Activated CD8-positive, alpha-beta memory T cell treated with anti-CD3 and anti-CD28 coated beads, Interleukin-2, amount 50 U/mL, for 4 hours (primary cell): Measurements from ENCODE around the gene C19orf73.
A peak's percentile ranks its signal among the peaks of the same experiment; 100 is the strongest.

Experiments used
- DNase-seq: peaks from one replicate; pipeline ENCODE4 v3.0.0-alpha.2; 2020

The C19orf73 gene

DNA sequence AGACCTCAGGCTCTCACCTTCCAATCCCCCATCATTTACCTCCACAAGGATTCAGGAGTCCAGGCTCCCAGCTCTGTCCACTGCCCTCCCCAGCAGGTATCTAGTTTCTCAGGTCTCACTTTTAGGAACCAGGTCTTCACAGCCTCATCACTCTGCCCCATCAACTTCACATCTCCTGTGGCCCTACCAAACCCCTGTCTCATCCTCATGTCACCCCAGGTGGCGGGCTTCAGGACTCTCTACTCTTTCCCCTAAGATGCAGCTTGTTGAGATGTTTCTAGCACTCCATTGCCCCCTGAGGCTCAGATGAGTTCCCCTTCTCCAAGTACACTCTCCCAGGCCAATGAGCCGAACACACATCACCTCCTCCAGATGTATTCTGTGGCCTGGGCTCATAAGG, 1.9 kb upstream of the C19orf73 start:
- no peak for DNase-seq

- DNase-seq, result no peak
Measured at GRCh38 chr19:49120325-49120683, 1.4 kb upstream of the C19orf73 start.

GRCh38 chr19:49119411-49120324, 725 bp upstream of the C19orf73 start, which contains the start of gene PPFIA3:
Gene PPFIA3 (plus strand): TSS chr19:49119544. CDS start chr19:49127874, 8,330 bp downstream.
- peak; percentile 27 for DNase-seq

DNA sequence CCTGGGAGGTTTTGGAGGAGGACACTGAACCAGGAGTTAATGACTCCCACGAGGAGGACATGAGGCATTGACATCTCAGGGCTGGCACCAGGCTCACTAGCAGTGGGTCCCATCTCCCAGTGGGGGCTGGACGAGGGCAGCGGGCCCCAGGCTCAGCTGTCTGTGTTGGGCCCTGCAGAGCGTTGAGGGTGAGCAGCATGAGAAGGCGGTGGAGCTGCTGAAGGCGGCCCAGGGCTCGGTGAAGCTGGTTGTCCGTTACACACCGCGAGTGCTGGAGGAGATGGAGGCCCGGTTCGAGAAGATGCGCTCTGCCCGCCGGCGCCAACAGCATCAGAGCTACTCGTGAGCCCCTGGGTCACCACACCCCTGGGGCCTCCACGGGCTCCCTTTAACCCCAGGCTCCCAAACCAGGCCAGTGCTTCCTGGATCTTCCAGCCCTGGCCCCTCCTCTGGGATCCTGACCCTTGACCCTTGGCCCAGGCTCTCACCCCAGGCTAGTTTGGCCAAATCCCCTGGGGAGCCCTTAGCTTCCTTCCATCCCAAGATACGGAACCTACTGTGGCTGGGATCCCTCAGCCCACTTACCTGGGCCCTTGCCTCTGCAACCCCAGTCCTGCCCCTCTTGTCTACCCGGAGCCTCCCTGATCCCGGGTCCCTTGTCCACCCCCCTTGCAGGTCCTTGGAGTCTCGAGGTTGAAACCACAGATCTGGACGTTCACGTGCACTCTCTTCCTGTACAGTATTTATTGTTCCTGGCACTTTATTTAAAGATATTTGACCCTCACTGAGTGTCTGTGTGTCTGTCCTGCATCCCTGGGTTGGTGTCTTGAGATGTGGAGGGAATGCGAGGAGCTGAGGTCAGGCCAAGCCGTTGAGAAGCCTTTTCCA, 1.0 kb downstream of the C19orf73 start:
- no peak for DNase-seq

DNA sequence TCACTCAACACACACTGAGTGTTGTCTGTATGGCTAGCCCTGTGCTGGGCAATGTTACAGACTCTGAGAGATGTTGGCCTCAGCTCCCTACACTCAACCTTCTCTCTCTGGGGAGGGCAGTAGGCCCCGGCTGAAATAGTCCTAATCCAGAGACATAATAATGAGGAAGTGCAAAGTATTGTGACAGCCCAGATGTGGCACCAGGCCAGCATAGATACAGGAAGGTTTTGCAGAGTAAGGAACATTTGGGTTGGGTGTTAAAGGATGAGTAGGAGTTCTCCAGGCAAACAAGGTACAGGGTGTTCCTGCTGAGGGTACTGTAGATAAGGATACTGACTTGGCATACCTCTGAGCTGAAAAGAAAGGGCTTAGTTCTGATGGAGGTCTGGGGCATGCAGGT, 2.4 kb downstream of the C19orf73 start:
- no peak for DNase-seq

- DNase-seq, result peak; percentile 56
Measured at GRCh38 chr19:49114630-49115363, 4.1 kb downstream of the C19orf73 start.

DNA sequence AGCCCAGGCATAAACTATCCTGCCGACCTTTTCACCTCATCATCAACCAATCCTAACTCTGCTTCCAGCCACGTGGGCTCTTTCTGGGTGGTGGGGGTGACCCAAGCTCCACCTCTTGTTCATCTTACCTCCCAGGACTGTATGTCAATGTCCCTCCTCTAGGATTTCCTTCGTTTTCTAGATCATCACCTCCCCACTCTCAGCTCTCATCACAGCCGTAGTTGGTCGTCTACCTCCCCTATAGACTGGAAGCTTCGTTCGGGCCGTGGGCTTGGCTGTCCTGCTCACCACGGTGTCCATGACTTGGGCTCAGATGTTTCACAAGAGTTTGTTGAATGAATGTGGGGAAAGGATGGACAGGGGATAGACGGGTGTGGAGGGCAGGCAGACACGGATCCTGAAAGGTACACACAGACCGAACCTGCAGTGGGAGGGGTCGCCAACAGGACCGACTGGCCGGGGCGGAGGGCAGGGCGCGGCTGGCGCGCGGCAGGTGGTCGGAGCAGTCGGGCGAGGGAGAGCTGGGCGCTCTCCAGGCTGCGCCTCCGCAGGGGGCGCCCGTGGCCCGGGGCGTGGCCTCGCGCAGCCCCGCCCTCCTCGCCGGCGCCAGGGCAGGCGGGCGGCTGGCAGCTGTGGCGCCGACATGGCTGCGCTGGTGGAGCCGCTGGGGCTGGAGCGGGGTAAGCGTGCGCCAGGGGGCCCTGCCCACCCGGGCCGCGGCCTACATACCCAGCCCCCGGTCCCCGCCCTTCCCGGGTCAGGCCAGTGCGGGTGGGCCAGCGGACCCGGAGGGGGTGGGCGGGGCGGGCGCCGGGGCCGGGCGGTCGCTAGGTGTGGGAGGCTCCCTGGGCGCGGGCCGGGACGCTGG, 4.9 kb downstream of the C19orf73 start, which contains the start of gene LIN7B:
Gene LIN7B (plus strand): TSS at position 609 of the 868 bp plus-strand sequence. CDS start 35 bp downstream, at position 644.
- peak; percentile 73 for DNase-seq

DNA sequence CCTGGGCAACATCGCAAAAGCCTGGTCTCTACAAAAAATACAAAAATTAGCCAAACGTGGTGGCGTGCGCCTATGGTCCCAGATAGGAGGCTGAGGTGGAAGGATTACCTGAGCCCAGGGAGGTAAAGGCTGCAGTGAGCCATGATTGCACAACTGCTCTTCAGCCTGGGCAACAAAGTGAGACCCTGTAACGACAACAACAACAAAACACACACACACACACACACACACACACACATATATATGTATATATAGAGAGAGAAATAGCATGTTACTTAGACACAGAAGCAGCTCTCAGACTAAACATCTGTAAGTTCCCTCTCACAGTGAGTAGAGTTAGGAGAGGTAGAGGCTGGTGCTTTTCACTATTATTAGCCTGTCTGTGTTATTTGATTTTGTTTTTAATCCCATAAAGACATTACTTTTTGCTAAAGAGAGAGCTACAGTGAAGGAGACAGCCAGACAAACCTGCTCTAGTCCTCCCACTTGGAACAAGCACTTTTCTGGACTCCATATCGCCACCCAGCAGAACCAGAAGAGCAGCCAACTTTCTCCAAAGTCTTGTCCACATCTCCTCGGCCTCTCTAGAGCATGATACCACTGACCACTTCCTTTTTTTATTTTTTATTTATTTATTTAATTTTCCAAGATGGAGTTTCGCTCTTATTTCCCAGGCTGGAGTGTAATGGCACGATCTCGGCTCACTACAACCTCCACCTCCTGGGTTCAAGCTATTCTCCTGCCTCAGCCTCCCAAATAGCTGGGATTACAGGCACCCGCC, 7.5 kb downstream of the C19orf73 start:
- no peak for DNase-seq

DNA sequence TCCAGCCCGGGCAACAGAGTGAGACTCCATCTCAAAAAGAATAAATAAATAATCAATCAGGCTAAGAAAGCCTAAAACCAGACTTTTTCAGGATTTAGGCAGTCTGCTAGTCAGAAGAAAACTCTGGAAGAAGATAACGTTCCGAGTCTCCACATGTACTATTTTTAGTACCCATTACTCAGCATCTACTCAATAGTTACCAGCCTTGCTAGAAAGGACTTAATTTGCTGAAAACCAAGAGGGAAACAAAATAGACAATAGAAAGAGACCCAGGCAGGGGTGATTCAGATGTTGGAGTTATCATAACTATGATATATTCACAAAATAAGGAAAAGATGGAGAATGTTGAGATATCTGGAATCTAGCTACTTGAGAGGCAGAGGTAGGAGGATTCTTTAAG, 8.4 kb downstream of the C19orf73 start:
- no peak for DNase-seq

DNA sequence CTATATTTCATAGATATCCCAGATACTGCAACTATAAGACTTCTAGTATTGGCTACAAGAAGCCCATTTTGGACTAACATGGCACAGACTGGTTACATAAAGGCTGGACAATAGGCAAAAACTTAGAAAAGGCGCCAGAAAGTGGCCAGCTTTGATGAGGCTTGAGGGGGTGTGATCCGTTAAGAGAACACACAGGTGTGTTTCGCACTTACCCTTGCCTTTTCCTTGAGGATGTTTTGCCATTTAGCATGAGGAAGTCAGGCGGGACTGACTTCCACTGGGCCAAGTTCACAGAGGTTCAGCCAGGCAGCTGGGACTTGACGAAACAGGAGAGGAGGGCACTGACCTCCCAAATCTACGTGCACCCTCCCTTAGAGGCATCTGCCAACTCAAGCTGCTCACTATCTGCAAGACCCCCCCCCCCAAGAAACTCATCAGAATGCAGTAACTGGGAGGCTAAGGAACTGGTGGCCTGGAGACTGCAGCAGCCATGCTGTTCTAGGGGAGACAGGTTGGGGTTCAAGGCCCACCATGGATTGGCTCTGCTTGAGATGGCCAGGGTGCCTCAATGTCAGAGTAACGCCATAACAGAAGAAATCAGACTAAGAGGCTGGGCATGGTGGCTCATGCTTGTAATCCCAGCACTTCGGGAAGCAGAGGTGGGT, 9.2 kb downstream of the C19orf73 start:
- DNase-seq, result no peak

DNA sequence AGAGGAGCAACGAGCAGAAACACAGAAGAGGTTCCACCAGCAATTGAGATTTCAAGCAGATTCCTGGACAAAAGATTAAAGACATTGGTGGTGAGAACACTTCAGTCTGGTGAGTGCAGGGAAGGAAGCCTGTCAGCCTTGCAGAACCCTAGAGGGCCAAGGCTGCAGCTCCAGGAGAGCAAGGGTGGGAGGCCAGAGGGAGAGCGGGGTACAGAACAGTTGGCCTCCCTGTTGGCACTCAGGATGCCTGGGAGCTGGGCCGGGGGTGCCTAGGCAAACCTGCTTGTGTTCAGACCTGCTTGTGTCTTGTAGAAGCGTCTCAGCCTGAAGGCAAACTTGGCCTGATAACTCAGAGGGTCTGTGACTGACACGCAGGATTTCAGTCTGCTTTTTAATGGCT, 9.9 kb downstream of the C19orf73 start:
- DNase-seq, result no peak

DNA sequence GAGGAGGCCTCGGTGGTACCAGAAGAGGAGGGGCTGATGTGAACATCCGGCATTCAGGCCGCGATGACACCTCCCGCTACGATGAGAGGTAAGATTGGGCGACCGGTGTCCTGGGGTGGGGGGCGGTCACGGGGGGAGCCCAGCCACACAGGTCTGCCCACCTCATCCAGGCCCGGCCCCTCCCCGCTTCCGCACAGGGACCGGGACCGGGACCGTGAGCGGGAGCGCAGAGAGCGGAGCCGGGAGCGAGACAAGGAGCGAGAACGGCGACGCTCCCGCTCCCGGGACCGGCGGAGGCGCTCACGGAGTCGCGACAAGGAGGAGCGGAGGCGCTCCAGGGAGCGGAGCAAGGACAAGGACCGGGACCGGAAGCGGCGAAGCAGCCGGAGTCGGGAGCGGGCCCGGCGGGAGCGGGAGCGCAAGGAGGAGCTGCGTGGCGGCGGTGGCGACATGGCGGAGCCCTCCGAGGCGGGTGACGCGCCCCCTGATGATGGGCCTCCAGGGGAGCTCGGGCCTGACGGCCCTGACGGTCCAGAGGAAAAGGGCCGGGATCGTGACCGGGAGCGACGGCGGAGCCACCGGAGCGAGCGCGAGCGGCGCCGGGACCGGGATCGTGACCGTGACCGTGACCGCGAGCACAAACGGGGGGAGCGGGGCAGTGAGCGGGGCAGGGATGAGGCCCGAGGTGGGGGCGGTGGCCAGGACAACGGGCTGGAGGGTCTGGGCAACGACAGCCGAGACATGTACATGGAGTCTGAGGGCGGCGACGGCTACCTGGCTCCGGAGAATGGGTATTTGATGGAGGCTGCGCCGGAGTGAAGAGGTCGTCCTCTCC, 11.1 kb downstream of the C19orf73 start:
- DNase-seq, result no peak

- peak; percentile 68 for DNase-seq
Measured at GRCh38 chr19:49106648-49107135, 12.3 kb downstream of the C19orf73 start.

DNA sequence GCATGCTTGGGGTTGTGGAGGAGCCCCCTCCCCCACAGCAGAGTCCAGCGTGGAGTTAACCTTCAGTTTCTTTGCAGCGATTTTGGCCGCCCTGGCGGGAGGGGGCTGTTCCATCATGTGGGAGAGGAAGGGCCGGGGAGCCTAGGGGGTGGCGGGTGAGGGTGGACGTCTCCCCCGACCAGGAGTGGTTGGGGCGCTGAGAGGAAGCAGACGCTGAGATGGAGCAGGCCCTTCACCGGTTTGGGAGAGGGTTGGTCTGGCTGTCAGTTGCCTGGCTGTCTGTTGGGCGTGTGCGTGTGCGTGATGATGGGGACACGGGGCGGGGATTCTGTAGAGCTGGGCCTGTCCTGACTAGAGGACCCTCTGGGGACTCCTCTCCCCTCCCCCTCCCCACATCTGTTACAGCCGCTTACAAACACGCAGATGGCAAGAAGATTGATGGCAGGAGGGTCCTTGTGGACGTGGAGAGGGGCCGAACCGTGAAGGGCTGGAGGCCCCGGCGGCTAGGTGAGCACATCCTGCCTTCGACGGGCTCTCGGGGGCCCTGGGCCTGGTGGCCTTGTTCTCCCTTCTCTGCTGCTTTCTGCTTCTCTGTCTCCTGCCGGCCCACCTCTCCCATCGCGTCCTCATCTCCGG, 14.6 kb downstream of the C19orf73 start:
- DNase-seq, result no peak

DNA sequence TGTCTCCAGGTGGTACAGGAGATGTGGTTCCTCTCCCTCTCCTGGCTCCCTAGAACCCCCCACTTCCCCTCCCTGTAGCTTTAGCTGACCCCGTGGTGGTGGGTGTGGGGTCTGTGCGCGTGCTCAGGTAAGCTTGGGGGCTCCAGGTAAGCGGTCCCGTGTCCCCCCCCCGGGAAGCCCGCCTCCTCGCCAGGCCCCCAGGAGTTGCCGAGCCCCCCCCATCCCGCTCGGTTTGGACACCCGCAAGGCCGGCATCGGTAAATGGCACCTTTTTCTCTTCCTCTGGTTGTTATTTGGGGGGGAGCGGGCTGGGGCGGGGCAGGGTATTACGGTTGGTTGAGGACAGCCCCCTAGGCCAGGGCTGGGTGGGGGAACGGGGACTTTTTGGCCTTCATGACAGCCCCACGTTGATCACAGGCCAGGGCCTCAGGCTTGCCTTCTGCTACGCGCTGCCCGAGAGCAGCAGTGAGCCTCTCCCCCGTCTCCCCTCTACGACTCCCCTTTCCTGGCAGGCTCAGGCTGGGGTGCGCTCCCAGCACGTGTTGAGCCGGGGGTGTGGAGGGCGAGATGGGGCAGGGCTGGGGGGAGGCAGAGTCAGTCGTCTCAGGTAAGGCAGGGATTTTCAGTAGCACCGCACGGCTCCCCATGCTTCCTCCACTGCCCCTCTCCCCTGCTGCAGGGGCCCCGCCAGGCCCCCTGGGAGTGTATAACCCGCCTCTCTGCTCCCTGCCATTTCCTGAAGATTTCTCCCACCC, 15.4 kb downstream of the C19orf73 start:
- DNase-seq, result no peak

DNA sequence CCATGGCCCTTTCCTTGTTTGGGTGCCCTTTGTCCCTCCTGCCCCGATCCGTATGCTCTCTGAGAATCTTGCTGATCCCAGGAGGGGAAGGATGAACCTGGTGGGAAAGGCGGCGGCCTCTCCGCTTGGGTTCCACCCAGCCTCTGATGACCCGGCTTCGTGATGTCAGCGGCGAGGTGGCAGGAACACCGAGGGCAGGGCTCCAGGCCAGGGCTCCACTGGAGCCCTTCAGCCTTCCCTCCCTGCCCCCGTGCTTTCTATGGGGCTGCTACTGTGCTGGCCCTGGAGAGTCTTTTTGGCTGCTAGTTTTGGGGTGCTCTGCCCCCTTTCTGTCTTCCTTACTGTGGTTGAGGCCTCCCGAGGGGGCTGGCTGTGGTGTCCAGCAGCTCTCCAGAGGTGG, 16.6 kb downstream of the C19orf73 start:
- no peak for DNase-seq

GRCh38 chr19:49101160-49101559, 17.8 kb downstream of the C19orf73 start:
- DNase-seq, result no peak

DNA sequence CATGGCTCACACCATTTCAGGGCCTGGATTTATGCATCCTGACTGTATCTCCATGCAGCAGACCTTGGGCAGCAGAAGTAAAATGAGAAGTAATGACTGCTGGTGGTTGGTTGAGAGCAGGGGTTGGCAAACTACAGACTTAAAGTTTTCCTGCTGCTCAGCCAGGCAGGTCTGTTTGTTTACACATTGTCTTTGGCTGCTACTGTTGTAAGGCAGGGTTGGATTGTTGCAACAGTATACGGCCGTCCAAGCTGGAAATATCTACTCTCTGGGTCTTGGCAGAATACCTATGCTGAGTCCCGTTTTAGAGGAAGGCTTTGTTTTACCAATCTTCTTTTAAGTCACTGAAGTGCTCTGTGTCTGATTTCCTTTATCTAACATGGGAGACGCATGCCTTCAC, 20.1 kb downstream of the C19orf73 start:
- no peak for DNase-seq
